ENCODE results near the gene CCT3. TPM values are rescaled to one million over a fixed set of nuclear protein-coding genes. Genes with fewer than 3 reads are reported as not detected.

CCT3 gene
- total RNA-seq, 1 donor from 2014 or later = 360 TPM

DNA sequence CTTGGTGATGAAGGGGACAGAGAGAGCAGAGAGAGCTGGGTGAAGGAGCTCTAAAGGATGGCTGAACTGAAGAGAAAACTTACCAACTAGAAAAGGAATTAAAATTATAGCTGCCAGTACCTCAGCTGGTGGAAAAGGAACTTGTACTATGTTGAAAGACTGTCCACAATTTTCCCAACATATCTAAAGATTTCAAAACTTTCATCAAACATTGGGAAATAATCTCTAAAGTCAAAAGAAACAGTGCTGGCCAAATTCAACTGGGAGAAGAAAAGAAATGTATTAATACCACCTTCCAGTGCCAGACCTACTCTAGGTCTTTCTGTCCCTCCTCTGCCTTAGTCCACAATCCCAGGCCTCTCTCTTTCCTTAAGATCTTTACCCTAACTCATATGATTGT, 61.6 kb downstream of the CCT3 start:
- H3K4me2 ChIP-seq (ENCODE audit: low read length) = no peak overlapping the region
- FAIRE-seq = no peak
- no peaks in the 10 kb centered on the region for H3K9me3 Mint-ChIP-seq (ENCODE audit: unreplicated experiment)
- H3K4me3 Mint-ChIP-seq (ENCODE audit: unreplicated experiment) = no peak overlapping the region
- no peak overlapping the region for H3K9ac ChIP-seq (ENCODE audit: low read length)
- no peak for DNase-seq (ENCODE audit: low read depth)
- peaks cover 49% of the 10 kb centered on the region for H3K79me2 ChIP-seq (ENCODE audit: insufficient read depth, low read length)
- H3K4me1 Mint-ChIP-seq (ENCODE audit: low read depth, unreplicated experiment) = peaks cover 7% of the 10 kb centered on the region
- no peak for TF ChIP-seq EZH2 (IDR thresholded peaks at IDR 0.05; ENCODE audit: insufficient read depth, low read length)
- TF ChIP-seq, protein P1, sequence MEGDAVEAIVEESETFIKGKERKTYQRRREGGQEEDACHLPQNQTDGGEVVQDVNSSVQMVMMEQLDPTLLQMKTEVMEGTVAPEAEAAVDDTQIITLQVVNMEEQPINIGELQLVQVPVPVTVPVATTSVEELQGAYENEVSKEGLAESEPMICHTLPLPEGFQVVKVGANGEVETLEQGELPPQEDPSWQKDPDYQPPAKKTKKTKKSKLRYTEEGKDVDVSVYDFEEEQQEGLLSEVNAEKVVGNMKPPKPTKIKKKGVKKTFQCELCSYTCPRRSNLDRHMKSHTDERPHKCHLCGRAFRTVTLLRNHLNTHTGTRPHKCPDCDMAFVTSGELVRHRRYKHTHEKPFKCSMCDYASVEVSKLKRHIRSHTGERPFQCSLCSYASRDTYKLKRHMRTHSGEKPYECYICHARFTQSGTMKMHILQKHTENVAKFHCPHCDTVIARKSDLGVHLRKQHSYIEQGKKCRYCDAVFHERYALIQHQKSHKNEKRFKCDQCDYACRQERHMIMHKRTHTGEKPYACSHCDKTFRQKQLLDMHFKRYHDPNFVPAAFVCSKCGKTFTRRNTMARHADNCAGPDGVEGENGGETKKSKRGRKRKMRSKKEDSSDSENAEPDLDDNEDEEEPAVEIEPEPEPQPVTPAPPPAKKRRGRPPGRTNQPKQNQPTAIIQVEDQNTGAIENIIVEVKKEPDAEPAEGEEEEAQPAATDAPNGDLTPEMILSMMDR (IDR thresholded peaks at IDR 0.05; ENCODE audit: insufficient read depth, low read depth, low read length) = no peak
- no peaks in the 10 kb centered on the region for H3K9me3 ChIP-seq (ENCODE audit: insufficient read depth, low read depth, low read length)
- H3K36me3 Mint-ChIP-seq (ENCODE audit: low read depth, unreplicated experiment) = peaks cover 32% of the 10 kb centered on the region
- no peak overlapping the region for H2AFZ ChIP-seq (ENCODE audit: low read depth, low read length)
- H3K27ac ChIP-seq (ENCODE audit: low read depth, low read length) = no peak overlapping the region
- peaks cover 47% of the 10 kb centered on the region for H4K20me1 ChIP-seq (ENCODE audit: insufficient read depth, low read length)
- H3K4me1 ChIP-seq (ENCODE audit: insufficient read depth, low read length) = peaks cover 6% of the 10 kb centered on the region
- H3K27me3 ChIP-seq (ENCODE audit: insufficient read depth, low read length) = no peaks in the 10 kb centered on the region
- H3K4me3 ChIP-seq (ENCODE audit: insufficient read depth, low read depth, low read length) = no peak overlapping the region
- no peak overlapping the region for H3K27ac Mint-ChIP-seq (ENCODE audit: unreplicated experiment)
- peaks cover 59% of the 10 kb centered on the region for H3K36me3 ChIP-seq (ENCODE audit: insufficient read depth, low read length)
- H3K27me3 Mint-ChIP-seq (ENCODE audit: low read depth, unreplicated experiment) = no peaks in the 10 kb centered on the region

DNA sequence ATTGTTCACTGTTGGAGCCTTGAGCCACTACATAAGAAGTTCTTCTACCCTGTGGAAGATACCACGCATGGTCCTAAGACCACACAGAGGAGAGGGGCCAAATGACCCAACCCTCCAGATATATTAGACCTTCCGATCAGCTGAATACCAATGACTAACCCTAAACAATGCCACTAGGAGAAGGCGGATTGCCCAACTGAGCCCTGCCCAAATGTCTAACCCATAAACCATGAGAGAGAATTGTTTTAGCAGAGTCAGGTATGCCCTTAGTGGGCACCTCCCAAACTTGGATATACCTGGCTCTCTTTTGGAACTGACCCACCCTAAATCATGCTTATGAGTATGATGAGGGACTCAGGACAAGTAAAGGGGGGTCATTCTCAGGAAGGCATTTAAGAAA, 67.8 kb downstream of the CCT3 start:
- FAIRE-seq = no peak
- H3K4me2 ChIP-seq (ENCODE audit: low read length) = no peak overlapping the region
- H3K79me2 ChIP-seq (ENCODE audit: insufficient read depth, low read length) = peaks cover 15% of the 10 kb centered on the region
- H3K4me3 Mint-ChIP-seq (ENCODE audit: unreplicated experiment) = no peak overlapping the region
- H2AFZ ChIP-seq (ENCODE audit: low read depth, low read length) = no peak overlapping the region
- H3K9ac ChIP-seq (ENCODE audit: low read length) = no peak overlapping the region
- peaks cover 6% of the 10 kb centered on the region for H3K4me1 Mint-ChIP-seq (ENCODE audit: low read depth, unreplicated experiment)
- no peak for DNase-seq (ENCODE audit: low read depth)
- no peaks in the 10 kb centered on the region for H3K27me3 Mint-ChIP-seq (ENCODE audit: low read depth, unreplicated experiment)
- no peaks in the 10 kb centered on the region for H3K27me3 ChIP-seq (ENCODE audit: insufficient read depth, low read length)
- no peak overlapping the region for H3K27ac ChIP-seq (ENCODE audit: low read depth, low read length)
- peaks cover 45% of the 10 kb centered on the region for H4K20me1 ChIP-seq (ENCODE audit: insufficient read depth, low read length)
- no peak overlapping the region for H3K4me3 ChIP-seq (ENCODE audit: insufficient read depth, low read depth, low read length)
- peaks cover 4% of the 10 kb centered on the region for H3K4me1 ChIP-seq (ENCODE audit: insufficient read depth, low read length)
- H3K36me3 Mint-ChIP-seq (ENCODE audit: low read depth, unreplicated experiment) = peaks cover 45% of the 10 kb centered on the region
- H3K36me3 ChIP-seq (ENCODE audit: insufficient read depth, low read length) = peaks cover 67% of the 10 kb centered on the region
- H3K27ac Mint-ChIP-seq (ENCODE audit: unreplicated experiment) = no peak overlapping the region
- H3K9me3 Mint-ChIP-seq (ENCODE audit: unreplicated experiment) = no peaks in the 10 kb centered on the region
- TF ChIP-seq, protein P1 (IDR thresholded peaks at IDR 0.05; ENCODE audit: insufficient read depth, low read depth, low read length) = no peak
- no peak for TF ChIP-seq EZH2 (IDR thresholded peaks at IDR 0.05; ENCODE audit: insufficient read depth, low read length)
- H3K9me3 ChIP-seq (ENCODE audit: insufficient read depth, low read depth, low read length) = no peaks in the 10 kb centered on the region

- no peak overlapping the region for H3K4me2 ChIP-seq (ENCODE audit: low read length)
- no peak overlapping the region for H3K4me3 ChIP-seq (ENCODE audit: insufficient read depth, low read depth, low read length)
- H3K4me1 ChIP-seq (ENCODE audit: insufficient read depth, low read length) = peaks cover 9% of the 10 kb centered on the region
- H3K4me1 Mint-ChIP-seq (ENCODE audit: low read depth, unreplicated experiment) = peaks cover 6% of the 10 kb centered on the region
- FAIRE-seq = no peak
- H3K79me2 ChIP-seq (ENCODE audit: insufficient read depth, low read length) = peaks cover 15% of the 10 kb centered on the region
- H3K27ac ChIP-seq (ENCODE audit: low read depth, low read length) = no peak overlapping the region
- H3K36me3 Mint-ChIP-seq (ENCODE audit: low read depth, unreplicated experiment) = peaks cover 44% of the 10 kb centered on the region
- H3K27me3 Mint-ChIP-seq (ENCODE audit: low read depth, unreplicated experiment) = no peaks in the 10 kb centered on the region
- H3K36me3 ChIP-seq (ENCODE audit: insufficient read depth, low read length) = peaks cover 64% of the 10 kb centered on the region
- H3K4me3 Mint-ChIP-seq (ENCODE audit: unreplicated experiment) = no peak overlapping the region
- peak overlapping the region; percentile 66 for H3K27ac Mint-ChIP-seq (ENCODE audit: unreplicated experiment)
- no peak for TF ChIP-seq EZH2 (IDR thresholded peaks at IDR 0.05; ENCODE audit: insufficient read depth, low read length)
- TF ChIP-seq, protein P1 (IDR thresholded peaks at IDR 0.05; ENCODE audit: insufficient read depth, low read depth, low read length) = no peak
- peaks cover 61% of the 10 kb centered on the region for H4K20me1 ChIP-seq (ENCODE audit: insufficient read depth, low read length)
- H3K9me3 Mint-ChIP-seq (ENCODE audit: unreplicated experiment) = no peaks in the 10 kb centered on the region
- H2AFZ ChIP-seq (ENCODE audit: low read depth, low read length) = no peak overlapping the region
- H3K27me3 ChIP-seq (ENCODE audit: insufficient read depth, low read length) = no peaks in the 10 kb centered on the region
- peak; percentile 66 for DNase-seq (ENCODE audit: low read depth)
- H3K9ac ChIP-seq (ENCODE audit: low read length) = no peak overlapping the region
- no peaks in the 10 kb centered on the region for H3K9me3 ChIP-seq (ENCODE audit: insufficient read depth, low read depth, low read length)
These were observed 69.8 kb downstream of the CCT3 start for GRCh38 chr1:156268336-156268735.

All from astrocyte (in vitro differentiated cells and primary cell).